HTR-8/SVneo (cell line): Measurements from ENCODE around the gene SEMA5A.

Source experiments
- DNase-seq: peaks from one replicate; pipeline ENCODE4 v3.0.0; 2011; ENCODE audit warnings: low spot score, mixed read lengths; ENCODE audit not compliant: insufficient read length
- FAIRE-seq: peaks from 2 replicates; lab custom pipeline; 2011; peaks lifted over from hg19 to GRCh38; lab: Jason Lieb, UNC

SEMA5A gene

DNA sequence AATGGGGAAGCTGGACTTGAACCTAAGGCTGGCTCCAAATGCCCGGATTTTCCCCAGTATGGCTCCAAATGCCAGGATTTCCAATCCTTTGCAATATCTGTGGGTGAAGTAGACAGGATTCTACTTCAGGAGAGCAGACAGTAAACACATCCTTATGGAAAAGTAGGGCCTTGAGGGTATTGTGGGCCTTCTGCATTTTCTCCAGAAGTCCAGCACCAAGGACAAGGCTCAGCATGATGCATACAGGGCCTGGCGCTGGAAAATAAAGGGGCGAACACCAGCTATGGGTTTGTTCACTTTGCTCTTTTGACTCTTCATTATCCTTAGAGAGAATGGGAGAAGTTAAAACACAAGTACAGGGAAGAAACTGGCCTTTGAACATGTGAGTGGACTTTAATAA, 347.5 kb downstream of the SEMA5A start:
- FAIRE-seq (peak; percentile 16), DNase-seq (no peak)

DNA sequence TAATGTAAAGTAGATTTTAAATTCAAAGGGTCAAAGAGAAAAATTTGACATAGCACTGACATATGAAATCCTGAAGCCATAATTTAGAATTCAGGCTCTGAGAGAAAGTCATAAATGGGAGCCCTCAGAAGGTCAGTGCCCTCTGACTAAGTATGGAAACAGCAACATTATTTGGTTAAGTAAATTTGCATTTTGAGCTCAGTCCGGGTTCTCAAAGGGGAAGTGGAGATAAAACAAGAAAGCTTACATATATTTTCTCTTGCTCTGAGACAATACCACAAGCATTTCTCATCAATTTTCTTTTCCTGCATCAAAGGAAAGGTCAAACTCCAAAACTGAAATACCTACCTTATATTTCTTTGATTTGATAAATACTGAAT, 348.0 kb downstream of the SEMA5A start:
- DNase-seq (no peak), FAIRE-seq (no peak)

DNA sequence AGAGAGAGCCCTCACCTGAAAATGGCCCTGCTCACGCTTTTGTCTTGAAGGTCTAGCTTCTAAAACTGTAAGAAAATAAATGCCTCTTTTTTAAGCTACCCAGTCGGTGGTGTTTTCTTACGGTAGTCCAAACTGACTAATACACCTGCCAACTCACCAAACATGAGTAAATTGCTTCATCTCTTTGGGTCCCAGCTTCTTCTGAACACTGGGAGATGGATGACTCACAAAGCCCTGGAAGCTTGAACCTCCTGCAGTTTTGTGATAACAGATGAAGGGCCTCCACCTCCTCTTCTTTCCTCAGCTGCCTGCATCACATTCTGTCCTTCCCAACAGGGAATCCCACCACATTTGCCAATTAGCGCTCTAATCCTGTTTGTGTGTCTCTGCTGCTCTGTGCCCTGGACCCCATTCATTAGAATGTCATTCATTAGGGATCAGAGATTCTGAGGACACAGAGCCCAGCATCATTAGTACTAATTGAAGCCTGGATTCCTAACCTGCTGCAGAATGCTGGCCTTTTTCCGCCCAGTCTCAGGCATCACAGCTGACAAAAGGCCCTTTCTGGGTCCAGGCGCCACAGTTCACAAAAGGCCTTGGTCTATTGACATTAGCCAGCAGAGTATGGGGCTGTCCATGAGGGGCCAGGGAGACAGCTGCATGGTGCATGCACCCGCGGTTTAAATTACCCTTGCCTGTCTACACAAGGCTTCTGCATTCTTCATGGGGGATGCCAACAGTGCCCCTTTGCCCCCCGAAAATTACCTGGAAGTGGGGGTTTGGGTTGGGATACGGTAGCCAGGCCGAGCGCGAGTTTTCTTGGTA, 349.3 kb downstream of the SEMA5A start:
- no peak for DNase-seq
- no peak for FAIRE-seq

DNA sequence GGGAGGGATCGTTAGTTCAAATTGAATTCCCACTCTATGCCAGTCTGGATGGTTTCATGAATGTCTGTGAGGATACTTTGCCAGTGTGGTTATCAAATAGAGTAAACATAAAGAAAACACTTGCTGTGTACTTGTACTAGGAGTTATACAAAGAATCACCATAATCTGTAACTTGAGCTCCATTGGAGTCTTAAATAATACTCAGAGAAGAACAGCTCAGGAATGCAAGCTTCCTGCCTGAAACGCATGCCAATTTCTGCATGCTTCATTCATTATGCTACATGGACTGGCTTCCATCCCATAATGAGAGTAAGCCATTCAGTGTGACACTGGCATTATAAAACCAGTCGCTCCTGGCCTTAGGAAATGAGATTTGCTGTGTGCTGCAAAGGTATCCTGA, 351.4 kb downstream of the SEMA5A start:
- DNase-seq = no peak
- FAIRE-seq = no peak

DNA sequence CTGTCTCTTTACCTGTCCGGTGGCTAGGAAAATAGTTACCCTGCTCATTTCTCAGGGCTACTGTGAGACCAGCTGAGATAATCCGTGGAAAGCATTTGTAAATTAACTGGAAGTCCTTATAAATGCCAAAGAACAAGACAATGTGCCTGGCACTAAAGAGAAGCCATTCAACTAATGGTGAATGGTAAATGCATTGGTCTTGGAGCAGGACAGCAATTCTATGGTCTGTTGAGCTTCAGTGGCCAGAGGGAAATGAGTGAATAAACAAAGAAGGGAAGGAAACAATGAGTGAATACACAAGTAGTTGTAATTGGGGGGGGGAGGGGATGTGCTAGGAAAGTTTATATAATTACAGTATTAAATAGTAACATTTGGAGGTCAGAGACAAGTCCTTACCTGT, 353.6 kb downstream of the SEMA5A start:
- FAIRE-seq = peak; percentile 77
- no peak for DNase-seq

DNA sequence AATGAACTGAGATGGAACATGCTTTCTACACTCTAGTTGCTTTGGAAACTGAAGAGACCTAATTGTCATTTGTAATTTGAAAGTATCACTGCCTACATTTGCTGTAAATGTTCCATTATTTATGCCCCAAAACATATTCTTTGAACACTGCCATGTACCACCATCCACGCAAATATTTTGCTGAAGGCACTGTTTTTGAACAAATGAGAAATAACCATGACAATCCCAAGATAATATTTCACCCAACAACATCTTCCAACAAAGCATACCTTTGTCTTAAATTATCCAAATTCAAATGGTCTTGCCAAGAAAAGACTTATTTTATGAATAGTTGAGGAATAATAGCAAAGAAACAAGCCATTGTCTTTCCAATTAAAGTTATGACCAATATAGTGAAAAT, 356.2 kb downstream of the SEMA5A start:
- FAIRE-seq = no peak

DNA sequence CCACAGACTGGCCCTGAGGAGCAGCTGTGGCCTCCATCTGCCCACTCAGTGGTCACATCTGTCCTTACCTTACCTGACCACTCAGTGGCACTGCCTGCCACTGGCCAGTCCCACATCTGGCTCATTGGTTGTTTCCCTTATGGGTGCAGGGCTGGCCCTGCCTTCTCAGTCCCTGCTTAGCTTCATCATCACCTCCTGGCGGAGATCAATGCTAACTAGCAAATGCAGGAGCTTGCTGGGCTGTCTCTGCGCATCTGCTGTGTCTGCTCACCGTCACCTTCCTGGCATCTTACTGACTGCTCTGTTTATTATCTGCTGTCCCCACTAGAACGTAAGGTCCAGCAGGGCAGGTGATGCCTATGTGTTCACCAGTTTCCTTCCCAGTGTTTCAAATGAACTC, 356.9 kb downstream of the SEMA5A start:
- DNase-seq (no peak), FAIRE-seq (peak; percentile 62)

More for the DNA sequence above, 356.2 kb downstream of the SEMA5A start:
- no peak for DNase-seq

DNA sequence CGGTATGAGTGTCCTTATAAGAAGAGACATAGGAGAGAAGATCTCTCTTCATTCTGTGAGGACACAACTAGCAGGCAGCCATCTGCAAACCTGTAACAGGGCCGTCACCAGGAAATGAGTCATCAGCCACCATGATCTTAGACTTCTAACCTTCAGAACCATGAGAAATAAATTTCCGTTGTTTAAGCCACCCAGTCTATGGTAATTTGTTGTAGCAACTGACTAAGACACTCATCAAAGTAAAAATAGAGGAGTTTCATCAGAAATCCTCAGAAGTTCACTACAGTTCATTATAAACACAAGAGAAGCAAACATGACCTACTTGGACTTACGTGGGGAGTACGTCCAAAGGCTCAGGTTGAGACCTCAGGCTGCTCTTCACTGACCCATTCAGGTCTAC, 357.7 kb downstream of the SEMA5A start:
- FAIRE-seq (no peak), DNase-seq (no peak)

DNA sequence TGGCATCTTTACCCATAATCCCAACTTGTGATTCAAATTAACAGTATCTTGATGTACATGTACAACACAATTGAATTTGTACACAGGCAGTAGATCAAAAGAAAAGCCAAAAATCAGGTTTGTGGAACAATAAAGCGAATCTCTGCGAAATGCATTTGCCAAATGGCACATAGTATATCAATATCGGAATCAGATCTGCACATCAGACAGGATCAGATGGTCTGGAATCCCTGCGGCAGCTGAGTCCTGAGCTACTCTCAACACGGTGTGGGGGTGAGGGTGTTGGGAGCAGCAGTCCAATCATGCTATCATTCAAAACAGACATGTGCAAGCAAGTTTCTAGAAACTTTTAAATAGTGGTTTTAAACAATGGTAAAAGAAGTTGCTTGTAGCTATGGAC, 358.3 kb downstream of the SEMA5A start:
- DNase-seq (no peak), FAIRE-seq (peak; percentile 62)

DNA sequence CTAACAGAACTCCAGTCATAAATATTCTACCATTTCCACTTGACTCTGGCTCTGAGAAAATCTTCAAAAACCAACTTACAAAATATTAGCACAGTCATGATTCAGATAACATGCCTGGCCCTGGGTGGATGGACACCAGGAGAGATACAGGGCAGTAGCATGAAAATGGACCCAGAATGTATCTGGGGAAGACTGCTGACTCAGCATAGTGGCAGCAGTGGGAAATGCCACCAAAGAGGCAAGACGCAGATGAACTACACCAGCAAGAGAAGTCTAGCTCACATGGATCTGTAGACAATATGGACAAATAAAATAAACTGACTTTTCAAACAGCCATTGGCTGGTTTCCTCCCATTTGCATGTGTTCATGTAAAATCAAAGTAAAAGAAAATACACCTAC, 359.8 kb downstream of the SEMA5A start:
- FAIRE-seq (peak; percentile 26), DNase-seq (no peak)

DNA sequence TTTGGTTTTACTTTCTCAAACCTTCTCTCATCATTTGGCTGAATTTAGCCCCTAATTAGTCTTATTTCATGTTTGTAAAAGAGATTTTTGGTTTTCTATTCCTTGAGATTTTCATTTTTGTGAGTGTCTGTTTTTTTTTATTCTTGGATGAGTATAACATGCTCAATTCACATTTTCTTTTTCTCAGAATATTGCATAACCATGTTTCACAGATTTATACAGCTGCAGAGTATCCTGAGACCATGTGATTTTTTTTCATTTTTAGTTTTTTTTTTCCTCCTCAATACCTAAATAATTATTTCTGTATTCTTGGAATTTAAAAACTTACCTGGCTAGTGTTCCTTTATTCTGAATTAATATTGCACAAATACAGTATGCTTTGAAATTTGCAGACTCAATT, 361.9 kb downstream of the SEMA5A start:
- FAIRE-seq (no peak), DNase-seq (no peak)

DNA sequence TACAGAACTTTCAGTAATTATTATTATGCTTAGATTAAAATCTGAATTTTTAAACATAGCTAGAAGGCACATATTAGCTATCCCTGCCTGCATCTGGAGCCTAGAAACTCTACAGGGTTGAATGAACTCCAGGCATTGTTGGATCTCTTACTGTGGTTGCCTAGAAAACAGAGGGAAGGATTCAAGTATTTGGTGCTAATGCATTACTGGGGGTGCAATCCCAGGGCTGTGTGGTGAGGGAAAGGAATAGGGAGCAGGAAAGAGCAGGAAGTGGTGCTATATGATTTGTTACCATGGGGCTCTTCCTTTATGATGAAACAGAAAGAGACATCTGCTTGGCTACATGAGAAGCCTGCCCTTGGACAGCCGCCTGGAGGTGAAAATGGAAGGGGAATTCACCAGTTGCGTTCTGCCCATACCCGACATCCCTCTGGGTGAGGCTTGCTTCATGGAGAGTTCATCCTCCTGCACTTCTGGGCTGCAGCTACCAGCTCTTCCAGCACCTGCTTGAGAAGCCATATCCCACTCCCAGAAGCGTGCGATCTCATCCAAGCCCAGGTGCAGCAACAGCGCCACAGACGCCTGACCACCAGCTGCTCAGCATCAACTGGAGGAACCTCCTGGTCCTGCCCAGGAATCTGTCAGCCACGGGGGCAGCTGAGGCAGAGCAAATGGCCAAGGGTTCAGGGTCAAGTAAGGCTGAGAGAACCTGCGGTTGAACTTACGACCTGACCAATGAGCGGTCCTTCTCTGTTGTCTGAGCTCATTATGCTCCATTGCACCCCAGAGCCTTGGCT, 362.8 kb downstream of the SEMA5A start:
- peak; percentile 33 for FAIRE-seq
- DNase-seq = no peak

DNA sequence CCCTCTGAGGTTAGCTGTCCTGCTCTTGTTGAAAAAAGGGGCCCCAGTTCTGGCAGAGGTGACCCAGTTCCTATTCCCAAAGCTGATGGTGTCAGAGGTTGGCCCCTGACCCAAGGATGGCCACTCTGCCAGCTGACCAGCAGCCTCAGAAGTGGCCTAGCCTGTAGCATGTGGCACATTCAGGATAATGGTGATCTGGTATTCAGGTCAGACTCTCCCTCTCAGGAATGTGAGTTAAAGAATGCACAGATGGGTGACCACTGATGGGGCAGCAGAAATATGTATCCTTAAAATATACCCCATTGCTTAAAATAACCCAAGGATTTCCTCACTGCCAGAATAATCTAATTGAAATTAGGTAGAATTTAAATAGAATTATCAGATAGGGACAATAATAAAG, 369.2 kb downstream of the SEMA5A start:
- DNase-seq (no peak), FAIRE-seq (no peak)

DNA sequence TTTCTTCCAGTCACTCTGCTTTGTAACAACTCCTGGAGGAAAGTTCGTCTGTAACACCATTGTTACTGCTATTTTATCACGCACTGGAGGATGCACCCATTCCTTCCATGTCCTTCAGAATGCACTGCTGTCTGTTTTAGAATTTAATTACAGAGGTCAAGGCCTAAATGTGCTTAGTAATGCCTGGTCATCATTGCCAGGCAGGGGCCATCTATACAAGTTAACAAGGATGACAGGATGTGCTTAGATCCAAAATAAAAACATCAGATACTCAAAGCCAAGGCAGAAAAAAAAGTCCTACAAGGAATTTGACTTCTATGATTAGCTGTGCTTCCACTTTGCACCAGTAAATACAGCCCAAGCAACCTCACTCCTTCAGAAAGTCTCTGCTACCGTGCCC, 371.4 kb downstream of the SEMA5A start:
- DNase-seq (no peak), FAIRE-seq (peak; percentile 79)

DNA sequence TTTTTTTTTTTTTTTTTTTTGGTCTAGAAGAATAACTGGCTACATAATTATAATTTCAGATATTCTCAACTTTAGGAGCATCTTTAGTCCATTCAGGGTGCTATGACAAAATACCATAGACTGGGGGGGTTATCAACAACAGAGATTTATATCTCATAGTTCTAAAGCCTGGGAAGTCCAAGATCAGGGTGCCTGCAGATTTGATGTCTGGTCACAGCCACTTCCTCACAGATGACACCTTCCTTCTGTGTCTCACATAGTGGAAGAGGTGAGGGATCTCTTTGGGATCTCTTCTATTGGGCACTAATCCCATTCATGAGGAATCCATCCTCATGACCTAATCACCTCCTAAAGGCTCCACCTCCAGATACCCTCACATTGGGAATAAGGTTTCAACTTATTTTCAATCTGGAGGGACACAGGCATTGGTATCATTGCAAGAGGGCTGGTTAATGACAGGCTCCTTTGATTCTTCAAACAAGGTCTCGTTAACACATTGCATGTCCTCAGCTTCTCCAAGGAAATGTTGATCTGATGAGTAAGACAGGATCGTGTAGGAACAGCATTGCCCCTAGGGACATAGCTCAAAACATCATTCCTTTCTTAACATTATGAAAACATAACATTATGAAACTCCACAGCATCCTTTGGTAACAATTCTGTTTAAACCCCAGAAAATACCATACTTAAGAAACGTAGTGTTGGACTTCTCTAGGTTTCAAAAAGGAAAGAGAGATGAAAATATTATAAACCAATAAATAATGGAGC, 372.4 kb downstream of the SEMA5A start:
- DNase-seq = no peak
- FAIRE-seq = peak; percentile 90

DNA sequence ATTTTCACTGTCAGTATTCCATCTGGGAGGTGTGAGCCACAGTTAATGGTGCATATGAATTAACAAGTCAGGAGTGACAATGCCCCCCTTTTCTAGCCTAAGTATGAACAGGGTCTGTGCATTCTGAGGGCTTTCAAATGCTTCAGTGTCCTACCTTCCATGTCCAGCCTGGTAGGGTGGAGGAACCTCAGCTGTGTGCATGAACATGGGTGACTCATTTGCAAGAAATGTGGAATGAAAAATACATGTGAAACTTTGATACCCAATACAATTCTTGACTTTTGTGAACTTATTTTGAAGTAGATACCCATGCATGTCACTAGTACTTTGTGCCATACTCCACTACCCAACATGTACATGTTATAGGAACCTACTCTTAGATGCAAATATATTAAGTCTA, 375.8 kb downstream of the SEMA5A start:
- no peak for DNase-seq

DNA sequence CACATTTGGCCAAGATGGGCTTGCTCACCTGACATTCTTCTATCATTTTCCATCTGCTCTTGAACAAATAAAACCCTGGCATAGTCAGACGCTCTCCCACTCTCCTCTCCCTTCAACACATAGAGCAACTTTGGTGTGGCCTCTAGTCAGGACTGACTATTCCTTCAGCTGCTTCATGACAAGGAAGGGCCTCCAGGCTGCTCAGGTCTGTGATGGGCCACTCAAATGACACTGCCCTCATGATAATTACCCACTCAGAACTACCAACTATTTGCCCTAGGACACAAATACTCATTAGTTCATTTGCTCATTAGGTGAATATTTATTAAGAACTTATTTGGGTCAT, 376.3 kb downstream of the SEMA5A start:
- FAIRE-seq (no peak), DNase-seq (no peak)

More for the DNA sequence above, 375.8 kb downstream of the SEMA5A start:
- no peak for FAIRE-seq

DNA sequence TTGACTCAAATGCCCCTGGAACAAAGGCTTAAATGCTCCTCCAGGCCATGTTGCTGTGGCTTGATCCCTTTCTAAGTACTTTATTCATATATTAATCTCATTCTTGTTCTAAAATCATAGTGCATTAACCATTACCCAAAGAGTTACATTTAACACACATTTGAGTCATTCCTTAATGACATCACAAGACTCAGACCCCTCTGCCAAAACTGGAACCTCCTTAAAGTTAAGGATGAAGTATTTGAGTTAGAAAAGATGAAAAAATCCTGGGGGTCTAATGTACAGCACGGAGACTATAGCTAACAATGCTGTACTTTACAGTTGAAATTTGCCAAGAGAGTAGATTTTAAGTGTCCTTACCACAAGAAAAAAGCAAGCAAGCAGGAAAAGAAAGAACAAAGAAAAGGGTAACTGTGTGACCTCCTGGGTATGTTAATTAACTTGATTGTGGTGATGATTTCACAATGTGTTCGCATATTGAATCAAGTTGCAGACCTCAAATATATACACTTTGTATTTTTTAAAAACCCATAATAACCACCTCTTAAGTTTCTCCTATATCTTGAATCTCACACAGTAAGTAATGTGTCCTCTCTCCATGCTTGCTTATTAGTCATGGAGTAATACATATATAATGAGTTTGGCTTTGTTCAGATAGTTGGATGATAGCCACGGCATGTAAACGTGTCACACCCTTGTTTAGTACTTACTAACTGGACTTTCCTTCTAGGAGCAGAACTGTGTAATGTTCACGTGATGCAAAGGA, 376.9 kb downstream of the SEMA5A start:
- no peak for DNase-seq
- FAIRE-seq = peak; percentile 51

DNA sequence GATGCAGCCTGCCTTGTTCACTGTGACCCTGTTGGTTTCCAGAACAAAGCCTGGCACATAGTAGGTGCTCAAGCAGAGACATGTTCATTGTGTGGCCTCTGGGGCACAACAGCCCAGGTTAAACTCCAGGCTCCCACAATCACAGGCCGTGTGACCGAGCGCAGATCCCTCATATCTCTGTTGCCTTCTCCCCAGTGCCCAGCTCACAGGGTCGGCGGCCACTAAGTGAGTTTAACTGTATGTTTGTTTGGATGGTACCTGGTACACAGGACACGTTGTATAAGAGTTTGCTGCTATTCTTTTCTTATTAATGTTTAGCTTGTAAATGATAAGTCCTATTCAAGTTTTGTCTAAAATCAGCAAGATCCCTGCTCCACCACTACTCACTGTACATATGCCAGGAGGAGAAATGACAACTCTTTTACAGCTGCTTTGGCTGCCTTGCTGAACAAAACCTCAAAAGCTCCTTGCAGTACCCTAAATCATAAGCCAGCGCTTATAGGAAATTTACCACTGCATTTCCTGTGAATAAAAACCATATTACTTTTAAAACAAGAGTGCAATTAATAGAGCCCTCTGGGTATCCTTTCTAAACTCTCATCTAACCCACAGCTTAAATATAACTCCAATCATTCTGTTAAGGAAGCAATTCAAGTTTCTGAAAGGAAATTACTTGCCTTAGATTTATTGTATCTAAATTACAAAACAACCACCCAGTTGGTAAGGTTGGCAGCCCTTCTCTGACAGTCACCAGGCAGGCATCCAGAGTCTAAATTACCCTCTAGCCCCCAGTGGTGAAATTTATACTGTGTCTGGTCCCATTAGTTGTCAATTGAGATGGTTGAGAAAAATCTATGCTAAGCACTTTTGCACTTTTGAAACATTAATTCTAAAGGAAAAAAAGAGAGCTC, 379.4 kb downstream of the SEMA5A start:
- DNase-seq (no peak), FAIRE-seq (no peak)
